PC-3 (cell line): ENCODE results near the gene MKKS.

Experiments used
- CTCF ChIP-seq: fragments of 300-600 bp; sonication (generic); conservative IDR thresholded peaks from 2 replicates; pipeline ENCODE4 v1.5.1; 2017; ENCODE audit warnings: antibody characterized with exemption, low read depth, mild to moderate bottlenecking, low read length
- EZH2 ChIP-seq: fragments of 300-600 bp; sonication (generic); IDR thresholded peaks from one replicate; pipeline ENCODE4 v1.6.1; 2017; ENCODE audit warnings: antibody characterized with exemption, mild to moderate bottlenecking, low read length; ENCODE audit not compliant: unreplicated experiment

GRCh38 chr20:10430704-10431103, 3.3 kb downstream of the MKKS start:
- TF ChIP-seq CTCF (no peak), EZH2 (no peak)
